ENCODE results near the gene RND2. TPM values are rescaled to one million over a fixed set of nuclear protein-coding genes. Genes with fewer than 3 reads are reported as not detected.

RND2 gene
- polyA plus RNA-seq, 1 experiment = 1.3 TPM

DNA sequence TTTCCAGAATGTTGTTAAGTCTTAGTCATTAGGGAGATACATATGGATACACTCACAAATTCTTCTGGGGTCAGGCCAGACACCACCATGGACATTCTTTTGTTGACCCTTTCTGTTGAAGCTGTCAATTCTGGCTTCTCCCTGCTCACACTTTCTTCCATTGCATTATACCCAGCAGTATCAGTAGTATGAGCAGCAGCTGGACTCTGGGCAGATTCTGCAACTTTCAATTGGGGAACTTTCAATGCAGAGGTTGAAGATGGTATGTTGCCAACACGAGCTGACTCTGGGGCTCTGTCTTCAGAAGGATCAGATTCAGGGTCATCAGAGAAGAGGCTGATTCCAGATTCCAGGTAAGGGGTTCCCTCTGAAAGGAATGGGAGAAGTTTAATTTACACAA, 45.8 kb downstream of the RND2 start:
- Histone ChIP-seq H3K36me3 (ENCODE audit: control insufficient read depth, insufficient read depth, low read length) (no peaks in the 10 kb centered on the region), H3K27me3 (ENCODE audit: control insufficient read depth, insufficient read depth, low read length) (no peaks in the 10 kb centered on the region), H3K4me3 (ENCODE audit: low read depth, low read length) (no peak overlapping the region)
- CTCF ChIA-PET = no interaction called here
- POLR2A ChIA-PET = no interaction called here
- TF ChIP-seq, protein P1, sequence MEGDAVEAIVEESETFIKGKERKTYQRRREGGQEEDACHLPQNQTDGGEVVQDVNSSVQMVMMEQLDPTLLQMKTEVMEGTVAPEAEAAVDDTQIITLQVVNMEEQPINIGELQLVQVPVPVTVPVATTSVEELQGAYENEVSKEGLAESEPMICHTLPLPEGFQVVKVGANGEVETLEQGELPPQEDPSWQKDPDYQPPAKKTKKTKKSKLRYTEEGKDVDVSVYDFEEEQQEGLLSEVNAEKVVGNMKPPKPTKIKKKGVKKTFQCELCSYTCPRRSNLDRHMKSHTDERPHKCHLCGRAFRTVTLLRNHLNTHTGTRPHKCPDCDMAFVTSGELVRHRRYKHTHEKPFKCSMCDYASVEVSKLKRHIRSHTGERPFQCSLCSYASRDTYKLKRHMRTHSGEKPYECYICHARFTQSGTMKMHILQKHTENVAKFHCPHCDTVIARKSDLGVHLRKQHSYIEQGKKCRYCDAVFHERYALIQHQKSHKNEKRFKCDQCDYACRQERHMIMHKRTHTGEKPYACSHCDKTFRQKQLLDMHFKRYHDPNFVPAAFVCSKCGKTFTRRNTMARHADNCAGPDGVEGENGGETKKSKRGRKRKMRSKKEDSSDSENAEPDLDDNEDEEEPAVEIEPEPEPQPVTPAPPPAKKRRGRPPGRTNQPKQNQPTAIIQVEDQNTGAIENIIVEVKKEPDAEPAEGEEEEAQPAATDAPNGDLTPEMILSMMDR (IDR thresholded peaks at IDR 0.05; ENCODE audit: insufficient read depth, low read depth, low read length) = no peak
- no peak for DNase-seq (ENCODE audit: low read depth)

DNA sequence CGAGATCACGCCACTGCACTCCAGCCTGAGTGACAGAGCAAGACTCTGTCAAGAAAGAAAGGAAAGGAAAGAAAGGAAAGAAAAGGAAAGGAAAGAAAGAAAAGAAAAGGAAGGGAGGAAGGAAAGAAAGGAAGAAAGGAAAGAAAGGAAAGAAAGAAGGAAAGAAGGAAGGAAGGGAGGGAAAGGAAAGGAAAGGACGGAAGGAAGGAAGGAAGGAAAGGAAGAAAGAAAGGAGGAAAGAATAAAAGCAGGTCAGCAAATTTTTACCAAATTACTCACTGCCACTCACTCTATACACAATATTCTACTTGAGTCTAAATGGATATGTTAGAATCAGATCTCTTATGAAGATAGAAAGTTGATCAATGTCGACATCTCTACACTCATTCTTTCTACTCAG, 49.8 kb downstream of the RND2 start:
- POLR2A ChIA-PET = no interaction called here
- Histone ChIP-seq H3K27me3 (ENCODE audit: control insufficient read depth, insufficient read depth, low read length) (no peaks in the 10 kb centered on the region), H3K4me3 (ENCODE audit: low read depth, low read length) (no peak overlapping the region), H3K36me3 (ENCODE audit: control insufficient read depth, insufficient read depth, low read length) (no peaks in the 10 kb centered on the region)
- TF ChIP-seq, protein P1 (IDR thresholded peaks at IDR 0.05; ENCODE audit: insufficient read depth, low read depth, low read length) = no peak
- CTCF ChIA-PET = interaction anchor here (0.7 to 1.2 kb wide), 3 partner anchors 8 to 45 kb away, joined by 4 to 5 read pairs (median 4); no protein-coding TSS in a partner anchor
- DNase-seq (ENCODE audit: low read depth) = no peak

DNA sequence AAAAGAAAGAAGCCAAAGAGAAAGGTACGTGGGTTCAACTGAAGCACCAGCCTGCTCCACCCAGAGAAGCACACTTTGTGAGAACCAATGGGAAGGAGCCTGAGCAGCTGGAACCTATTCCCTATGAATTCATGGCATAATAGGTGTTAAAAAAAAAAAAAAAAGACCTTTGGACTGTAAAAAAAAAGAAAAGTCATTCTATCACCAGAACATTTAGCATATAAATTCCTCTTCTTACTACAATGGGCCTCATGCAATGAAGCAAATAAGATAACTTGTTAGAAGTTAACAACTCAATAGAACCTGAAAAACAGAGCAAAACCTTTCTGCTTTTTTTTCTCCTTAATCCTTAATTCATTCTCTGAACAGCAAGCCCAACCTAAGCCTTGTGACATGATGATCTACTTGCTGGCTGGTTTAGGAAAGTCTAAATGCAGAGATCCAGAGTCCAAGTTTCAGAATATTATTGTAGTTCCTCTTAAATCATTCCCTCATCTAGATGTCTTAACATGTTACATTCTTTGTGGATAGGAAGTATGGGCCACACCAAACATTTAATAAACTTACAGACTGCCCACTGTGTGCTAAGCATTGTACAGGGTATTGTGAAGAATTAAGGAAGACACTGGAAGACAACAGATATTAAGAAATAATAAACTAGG, 54.7 kb downstream of the RND2 start:
- TF ChIP-seq, protein P1 (IDR thresholded peaks at IDR 0.05; ENCODE audit: insufficient read depth, low read depth, low read length) = no peak
- POLR2A ChIA-PET = no interaction called here
- Histone ChIP-seq H3K27me3 (ENCODE audit: control insufficient read depth, insufficient read depth, low read length) (no peaks in the 10 kb centered on the region), H3K36me3 (ENCODE audit: control insufficient read depth, insufficient read depth, low read length) (no peaks in the 10 kb centered on the region; the same call in 1 of the 2 replicates), H3K4me3 (ENCODE audit: low read depth, low read length) (no peak overlapping the region)
- DNase-seq (ENCODE audit: low read depth) = no peak
- CTCF ChIA-PET = interaction anchor here (1.8 kb wide), 1 partner anchor 11 kb away, joined by 5 read pairs; no protein-coding TSS in a partner anchor

Other genes with a start within 250 kb of the RND2 start
- 2.1 and 2.9 TPM in 2 replicates for gene WNK4, start 244.6 kb upstream of the RND2 start, polyA plus RNA-seq (2011; rRNA removed)
- 82.8 and 91.9 TPM in 2 replicates for gene COA3, start 226.5 kb upstream of the RND2 start, polyA plus RNA-seq (2011; rRNA removed)
- gene CNTD1, start 226.4 kb upstream of the RND2 start, polyA plus RNA-seq (2011; rRNA removed) = 0.29 and 0.45 TPM in 2 replicates
- 118 and 126 TPM in 2 replicates for gene BECN1, start 200.9 kb upstream of the RND2 start, polyA plus RNA-seq (2011; rRNA removed)
- gene PSME3, start 191.8 kb upstream of the RND2 start, polyA plus RNA-seq (2011; rRNA removed) = 65.7 and 101 TPM in 2 replicates
- 0.37 and 0.43 TPM in 2 replicates for gene AOC2, start 180.7 kb upstream of the RND2 start, polyA plus RNA-seq (2011; rRNA removed)
- 0.10 and 0.22 TPM in 2 replicates for gene AOC3, start 174.0 kb upstream of the RND2 start, polyA plus RNA-seq (2011; rRNA removed)
- not detected in 2 replicates for gene G6PC1, start 124.4 kb upstream of the RND2 start, polyA plus RNA-seq (2011; rRNA removed)
- 45.2 and 51.6 TPM in 2 replicates for gene AARSD1, start 60.8 kb upstream of the RND2 start, polyA plus RNA-seq (2011; rRNA removed)
- 3.3 and 3.4 TPM in 2 replicates for gene PTGES3L, start 45.2 kb upstream of the RND2 start, polyA plus RNA-seq (2011; rRNA removed)
- 9.8 and 12.9 TPM in 2 replicates for gene RUNDC1, start 44.7 kb upstream of the RND2 start, polyA plus RNA-seq (2011; rRNA removed)
- gene RPL27, start 26.8 kb upstream of the RND2 start, polyA plus RNA-seq (2011; rRNA removed) = 3,309 and 5,343 TPM in 2 replicates
- 27.7 and 42.5 TPM in 2 replicates for gene IFI35, start 18.4 kb upstream of the RND2 start, polyA plus RNA-seq (2011; rRNA removed)
- 170 and 245 TPM in 2 replicates for gene VAT1, start 2.8 kb upstream of the RND2 start, polyA plus RNA-seq (2011; rRNA removed)
- 9.4 and 12.6 TPM in 2 replicates for gene BRCA1, start 100.1 kb downstream of the RND2 start, polyA plus RNA-seq (2011; rRNA removed)
- 130 and 142 TPM in 2 replicates for gene NBR1, start 146.0 kb downstream of the RND2 start, polyA plus RNA-seq (2011; rRNA removed)
- gene TMEM106A, start 186.6 kb downstream of the RND2 start, polyA plus RNA-seq (2011; rRNA removed) = 7.0 and 9.3 TPM in 2 replicates
- gene CCDC200, start 203.4 kb downstream of the RND2 start, polyA plus RNA-seq (2011; rRNA removed) = not detected in 2 replicates
- gene RNU2-1, start 208.7 kb downstream of the RND2 start, polyA plus RNA-seq (2011; rRNA removed) = not detected in 2 replicates

All from BJ (cell line).